ENCODE data around the gene NPAS1.

Gene NPAS1

DNA sequence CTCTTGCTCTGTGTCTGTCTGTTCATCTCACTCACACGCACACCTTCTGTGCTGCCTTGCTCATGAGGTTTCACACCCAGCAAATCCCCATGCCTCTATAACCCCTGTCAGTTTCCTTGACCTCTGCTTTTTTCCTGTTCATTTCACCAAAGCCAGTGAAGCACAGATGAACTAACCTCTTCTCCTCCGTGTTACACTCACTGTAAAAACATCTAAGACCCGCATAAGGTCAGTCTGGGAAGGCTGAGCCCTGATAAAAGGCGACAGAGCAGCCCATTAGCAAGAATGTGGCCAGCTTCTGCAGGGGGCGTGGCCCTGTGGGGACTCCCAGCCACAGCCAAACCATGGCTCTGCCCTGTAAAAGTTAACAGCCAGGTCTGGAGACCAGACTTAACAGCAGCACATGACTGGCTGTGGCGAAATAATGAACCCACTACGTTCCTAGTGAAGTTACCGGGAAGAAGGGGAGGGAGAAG is 42.8 kb upstream of the NPAS1 start:
- H3F3A ChIP-seq (ENCODE audit: control insufficient read depth, insufficient read depth): no peaks in the 10 kb centered on the region

GRCh38 chr19:46977548-46977947 is 42.1 kb upstream of the NPAS1 start:
- no peaks in the 10 kb centered on the region for H3K27me3 ChIP-seq (ENCODE audit: control insufficient read depth, low read length)
- H3K9me2 ChIP-seq (replicated peaks; ENCODE audit: control insufficient read depth, low read length): no peaks in the 10 kb centered on the region
- H3K9me3 ChIP-seq (ENCODE audit: control insufficient read depth, insufficient read depth, low read length): no peaks in the 10 kb centered on the region
- no peak overlapping the region for H3K4me3 ChIP-seq (ENCODE audit: low read length)
- peaks cover 4% of the 10 kb centered on the region; the same call in 1 of the 2 replicates for H4K20me1 ChIP-seq (ENCODE audit: control insufficient read depth, insufficient read depth, low read depth, low read length)
- H3K4me2 ChIP-seq (ENCODE audit: low read length): no peak overlapping the region
- no peak overlapping the region for H3K27ac ChIP-seq (ENCODE audit: low read depth, low read length)
- H3K79me2 ChIP-seq (ENCODE audit: control insufficient read depth, low read length): peaks cover 4% of the 10 kb centered on the region
- H3F3A ChIP-seq (ENCODE audit: control insufficient read depth, insufficient read depth): no peaks in the 10 kb centered on the region
- peaks cover 3% of the 10 kb centered on the region for H3K4me1 ChIP-seq (ENCODE audit: control insufficient read depth, low read length)
- no peaks in the 10 kb centered on the region for H3K36me3 ChIP-seq (ENCODE audit: control insufficient read depth, low read length)
- TF ChIP-seq, protein P1, sequence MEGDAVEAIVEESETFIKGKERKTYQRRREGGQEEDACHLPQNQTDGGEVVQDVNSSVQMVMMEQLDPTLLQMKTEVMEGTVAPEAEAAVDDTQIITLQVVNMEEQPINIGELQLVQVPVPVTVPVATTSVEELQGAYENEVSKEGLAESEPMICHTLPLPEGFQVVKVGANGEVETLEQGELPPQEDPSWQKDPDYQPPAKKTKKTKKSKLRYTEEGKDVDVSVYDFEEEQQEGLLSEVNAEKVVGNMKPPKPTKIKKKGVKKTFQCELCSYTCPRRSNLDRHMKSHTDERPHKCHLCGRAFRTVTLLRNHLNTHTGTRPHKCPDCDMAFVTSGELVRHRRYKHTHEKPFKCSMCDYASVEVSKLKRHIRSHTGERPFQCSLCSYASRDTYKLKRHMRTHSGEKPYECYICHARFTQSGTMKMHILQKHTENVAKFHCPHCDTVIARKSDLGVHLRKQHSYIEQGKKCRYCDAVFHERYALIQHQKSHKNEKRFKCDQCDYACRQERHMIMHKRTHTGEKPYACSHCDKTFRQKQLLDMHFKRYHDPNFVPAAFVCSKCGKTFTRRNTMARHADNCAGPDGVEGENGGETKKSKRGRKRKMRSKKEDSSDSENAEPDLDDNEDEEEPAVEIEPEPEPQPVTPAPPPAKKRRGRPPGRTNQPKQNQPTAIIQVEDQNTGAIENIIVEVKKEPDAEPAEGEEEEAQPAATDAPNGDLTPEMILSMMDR (IDR thresholded peaks at IDR 0.05; ENCODE audit: low read depth, low read length, poor library complexity, severe bottlenecking): no peak
- no peak for TF ChIP-seq EZH2phosphoT487 (IDR thresholded peaks at IDR 0.05; ENCODE audit: borderline replicate concordance, low read length)

More for the DNA sequence above, 42.8 kb upstream of the NPAS1 start:
- Histone ChIP-seq H3K27ac (ENCODE audit: low read depth, low read length) (no peak overlapping the region), H4K20me1 (ENCODE audit: control insufficient read depth, insufficient read depth, low read depth, low read length) (peaks cover 4% of the 10 kb centered on the region; the same call in 1 of the 2 replicates), H3K9me2 (replicated peaks; ENCODE audit: control insufficient read depth, low read length) (no peaks in the 10 kb centered on the region), H3K4me2 (ENCODE audit: low read length) (no peak overlapping the region), H3K4me3 (ENCODE audit: low read length) (no peak overlapping the region), H3K27me3 (ENCODE audit: control insufficient read depth, low read length) (no peaks in the 10 kb centered on the region), H3K9me3 (ENCODE audit: control insufficient read depth, insufficient read depth, low read length) (no peaks in the 10 kb centered on the region), H3K79me2 (ENCODE audit: control insufficient read depth, low read length) (peaks cover 4% of the 10 kb centered on the region), H3K36me3 (ENCODE audit: control insufficient read depth, low read length) (no peaks in the 10 kb centered on the region), H3K4me1 (ENCODE audit: control insufficient read depth, low read length) (peaks cover 3% of the 10 kb centered on the region)
- TF ChIP-seq, protein P1 (IDR thresholded peaks at IDR 0.05; ENCODE audit: low read depth, low read length, poor library complexity, severe bottlenecking): no peak
- TF ChIP-seq EZH2phosphoT487 (IDR thresholded peaks at IDR 0.05; ENCODE audit: borderline replicate concordance, low read length): no peak

DNA sequence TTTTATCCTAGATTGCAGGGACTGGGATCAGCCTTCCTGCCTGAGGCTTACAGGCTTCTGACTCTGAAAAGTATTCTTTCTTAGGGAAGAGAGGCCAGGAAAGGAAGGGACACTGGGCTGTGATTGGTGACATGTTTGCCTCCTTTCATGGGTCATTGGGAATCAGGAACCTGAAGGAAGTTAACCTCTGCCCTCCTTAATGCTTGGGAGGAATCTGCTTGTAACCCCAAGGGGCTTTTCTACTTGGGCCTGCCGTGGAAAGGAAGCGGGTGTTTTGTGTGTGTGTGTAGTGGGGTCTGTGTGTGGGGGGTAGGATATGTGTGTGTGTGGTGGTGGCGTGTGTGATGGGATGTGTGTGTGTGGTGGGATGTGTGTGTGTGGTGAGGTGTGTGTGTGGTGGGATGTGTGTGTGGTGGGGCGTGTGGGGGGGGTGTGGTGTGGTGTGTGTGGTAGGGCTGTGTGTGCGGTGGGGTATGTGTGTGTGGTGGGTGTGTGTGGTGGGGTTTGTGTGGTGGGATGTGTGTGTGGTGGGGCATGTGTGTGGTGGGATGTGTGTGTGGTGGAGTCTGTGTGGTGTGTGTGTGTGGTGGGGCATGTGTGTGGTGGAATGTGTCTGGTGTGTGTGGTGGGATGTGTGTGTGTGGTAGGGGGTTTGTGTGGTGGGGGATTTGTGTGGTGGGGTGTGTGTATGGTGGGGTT is 41.3 kb upstream of the NPAS1 start:
- TF ChIP-seq, protein P1 (IDR thresholded peaks at IDR 0.05; ENCODE audit: low read depth, low read length, poor library complexity, severe bottlenecking): no peak
- TF ChIP-seq EZH2phosphoT487 (IDR thresholded peaks at IDR 0.05; ENCODE audit: borderline replicate concordance, low read length): no peak
- H3F3A ChIP-seq (ENCODE audit: control insufficient read depth, insufficient read depth): no peaks in the 10 kb centered on the region
- H3K27ac ChIP-seq (ENCODE audit: low read depth, low read length): no peak overlapping the region

More for the DNA sequence above, 41.3 kb upstream of the NPAS1 start:
- Histone ChIP-seq H3K4me3 (ENCODE audit: low read length) (no peak overlapping the region), H3K9me3 (ENCODE audit: control insufficient read depth, insufficient read depth, low read length) (no peaks in the 10 kb centered on the region), H3K36me3 (ENCODE audit: control insufficient read depth, low read length) (no peaks in the 10 kb centered on the region), H3K4me2 (ENCODE audit: low read length) (no peak overlapping the region), H3K79me2 (ENCODE audit: control insufficient read depth, low read length) (peaks cover 4% of the 10 kb centered on the region), H3K9me2 (replicated peaks; ENCODE audit: control insufficient read depth, low read length) (no peaks in the 10 kb centered on the region), H3K27me3 (ENCODE audit: control insufficient read depth, low read length) (no peaks in the 10 kb centered on the region), H3K4me1 (ENCODE audit: control insufficient read depth, low read length) (peaks cover 3% of the 10 kb centered on the region), H4K20me1 (ENCODE audit: control insufficient read depth, insufficient read depth, low read depth, low read length) (peaks cover 4% of the 10 kb centered on the region; the same call in 1 of the 2 replicates)

Data from DOHH2 (cell line).